GM21528 (cell line): Measurements from ENCODE around the gene TAGLN.
"Not testable (repeated sequence)": the region's sequence is repeated elsewhere in the genome, so short reads cannot be mapped to it uniquely, and the experiment has no call there.

Experiments
- ATAC-seq: cut with Tn5 transposase; IDR thresholded peaks from one replicate; pipeline ENCODE4 v1.9.1; 2021; ENCODE audit warnings: mild to moderate bottlenecking, moderate library complexity; ENCODE audit not compliant: unreplicated experiment, low FRiP score

Gene TAGLN

GRCh38 chr11:117195258-117195657, 3.9 kb upstream of the TAGLN start:
- no peak for ATAC-seq

- ATAC-seq, result no peak
Observed at GRCh38 chr11:117195761-117196160, 3.4 kb upstream of the TAGLN start.

- ATAC-seq, result no peak
Observed at GRCh38 chr11:117197006-117197405, 2.2 kb upstream of the TAGLN start.

DNA sequence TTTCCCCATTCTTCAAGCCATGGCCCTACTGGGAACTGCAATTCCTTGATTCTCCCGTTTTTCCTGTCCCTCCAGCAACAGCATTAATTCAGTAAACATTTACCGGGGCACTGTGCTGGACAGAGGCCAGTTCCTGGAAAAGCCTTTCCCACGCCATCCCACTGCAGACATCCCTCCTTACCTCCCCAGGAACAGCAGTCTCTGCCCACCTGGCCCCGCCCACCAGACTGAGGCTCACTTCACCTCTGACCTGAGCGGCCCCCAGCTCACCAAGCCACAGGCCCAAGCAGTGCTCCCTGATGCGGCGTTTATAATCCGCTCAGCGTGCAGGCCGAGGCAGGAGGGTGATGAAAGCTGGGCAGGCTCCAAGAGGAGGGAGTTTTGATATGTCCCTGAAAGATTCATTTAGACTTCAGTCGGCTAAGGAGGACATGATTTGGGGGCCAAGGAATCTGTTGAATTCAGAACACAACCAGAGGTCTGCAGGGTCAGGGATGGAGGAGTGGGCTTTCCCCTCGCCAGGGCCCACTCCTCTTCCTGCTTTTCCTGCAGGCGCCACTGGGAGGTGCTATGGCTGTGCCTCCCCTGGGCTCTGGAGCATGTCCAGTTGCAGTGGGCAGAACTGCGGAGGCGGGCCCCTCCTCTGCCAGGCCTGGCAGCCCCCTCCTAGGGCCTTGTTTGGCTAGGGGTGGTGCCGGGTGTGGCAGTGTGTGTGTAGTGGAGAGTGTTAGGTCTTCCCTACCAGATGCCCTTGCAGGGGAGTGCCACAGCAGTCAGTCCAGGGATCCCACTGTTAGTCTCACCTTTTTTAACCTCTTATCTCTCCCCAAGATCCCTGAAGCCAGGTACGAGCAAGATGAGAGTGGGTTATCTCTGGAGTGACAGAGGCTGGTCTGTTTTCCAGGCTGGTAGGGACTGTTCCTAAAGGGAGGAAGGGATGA, 1.4 kb upstream of the TAGLN start:
- no peak for ATAC-seq

- no peak for ATAC-seq
Observed at GRCh38 chr11:117198613-117199012, 557 bp upstream of the TAGLN start.

DNA sequence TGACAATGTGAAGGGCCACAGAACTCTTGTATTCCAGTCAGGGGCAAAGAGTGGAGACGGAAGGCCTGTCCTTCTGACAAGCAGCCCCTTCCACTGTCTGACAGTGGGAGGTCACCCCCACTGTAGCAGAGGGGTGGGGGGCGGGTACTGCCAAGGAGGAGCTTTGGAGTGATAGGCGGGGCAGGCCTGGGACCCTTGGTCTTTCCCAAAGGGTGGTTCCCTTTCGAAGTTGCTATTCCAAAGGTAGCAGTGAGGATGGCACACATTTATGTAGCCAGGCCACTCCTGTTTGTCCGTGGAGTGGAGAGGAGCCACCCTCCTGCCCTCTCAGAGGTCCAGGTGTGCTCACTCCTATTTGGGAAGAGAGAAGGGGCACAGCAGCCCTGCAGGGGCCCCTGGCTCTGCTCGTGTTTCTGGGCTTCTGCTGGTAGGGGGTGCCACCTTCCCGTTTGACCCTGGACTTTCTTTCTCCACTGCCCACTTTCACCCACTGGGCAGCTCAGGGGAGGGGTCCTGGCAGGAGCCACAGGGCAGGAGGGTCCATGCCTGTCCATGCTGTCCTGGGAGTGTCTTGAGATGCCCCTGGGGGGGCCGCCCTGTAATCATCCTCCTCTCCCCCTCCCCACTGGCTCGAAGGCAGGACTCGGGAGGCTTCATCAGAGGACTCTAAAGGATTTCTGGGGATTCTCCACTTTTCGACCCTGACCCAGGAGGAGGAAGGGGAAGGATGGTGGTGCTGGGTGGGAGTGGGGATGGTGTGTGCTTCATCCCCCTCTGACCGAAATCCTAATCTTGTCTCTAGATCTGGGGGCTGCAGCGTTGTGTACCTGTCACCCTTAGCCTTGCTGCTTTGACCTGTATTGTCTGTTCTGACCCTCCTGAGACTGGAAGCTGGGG, 994 bp downstream of the TAGLN start:
- ATAC-seq, result no peak

- ATAC-seq, result no peak
Observed at GRCh38 chr11:117200813-117201657, 1.9 kb downstream of the TAGLN start.

GRCh38 chr11:117201658-117202305, 2.6 kb downstream of the TAGLN start:
- ATAC-seq, result no peak

DNA sequence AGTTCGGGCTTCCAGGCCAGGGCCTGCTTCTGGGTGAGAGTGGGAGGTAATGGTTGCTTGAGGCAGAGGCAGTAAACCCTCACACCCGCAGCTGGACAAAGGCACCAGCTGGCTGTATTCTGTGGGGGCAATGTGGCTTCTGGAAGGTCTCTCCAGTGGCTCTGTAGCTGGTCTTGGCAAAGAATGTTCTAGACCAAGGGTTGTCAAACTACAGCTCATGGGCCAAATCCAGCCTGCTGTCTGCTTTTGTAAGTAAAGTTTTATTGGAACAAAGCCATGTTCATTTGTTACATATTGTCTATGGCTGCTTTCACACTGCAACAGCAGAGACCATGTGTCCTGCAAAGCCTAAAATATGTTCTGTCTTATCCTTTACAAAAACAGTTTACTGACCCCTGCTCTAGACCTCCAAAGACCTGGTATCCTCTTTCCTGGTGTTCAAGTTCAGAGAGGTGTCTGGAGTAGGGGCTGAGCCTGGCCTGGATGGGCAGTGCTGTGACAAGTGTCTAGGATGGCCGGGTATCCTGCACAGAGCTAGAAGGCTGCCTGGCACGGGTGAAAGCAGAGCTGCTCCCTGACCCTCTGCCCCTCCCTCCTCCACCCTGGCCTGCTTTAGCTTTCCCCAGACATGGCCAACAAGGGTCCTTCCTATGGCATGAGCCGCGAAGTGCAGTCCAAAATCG, 3.4 kb downstream of the TAGLN start:
- no peak for ATAC-seq

DNA sequence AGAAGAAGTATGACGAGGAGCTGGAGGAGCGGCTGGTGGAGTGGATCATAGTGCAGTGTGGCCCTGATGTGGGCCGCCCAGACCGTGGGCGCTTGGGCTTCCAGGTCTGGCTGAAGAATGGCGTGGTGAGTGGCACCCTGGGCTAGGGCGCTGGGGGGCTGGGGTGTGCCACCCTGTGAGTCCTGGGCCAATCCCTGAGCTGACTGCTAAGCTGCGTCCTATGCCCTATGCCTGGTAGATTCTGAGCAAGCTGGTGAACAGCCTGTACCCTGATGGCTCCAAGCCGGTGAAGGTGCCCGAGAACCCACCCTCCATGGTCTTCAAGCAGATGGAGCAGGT, 3.9 kb downstream of the TAGLN start:
- no peak for ATAC-seq

DNA sequence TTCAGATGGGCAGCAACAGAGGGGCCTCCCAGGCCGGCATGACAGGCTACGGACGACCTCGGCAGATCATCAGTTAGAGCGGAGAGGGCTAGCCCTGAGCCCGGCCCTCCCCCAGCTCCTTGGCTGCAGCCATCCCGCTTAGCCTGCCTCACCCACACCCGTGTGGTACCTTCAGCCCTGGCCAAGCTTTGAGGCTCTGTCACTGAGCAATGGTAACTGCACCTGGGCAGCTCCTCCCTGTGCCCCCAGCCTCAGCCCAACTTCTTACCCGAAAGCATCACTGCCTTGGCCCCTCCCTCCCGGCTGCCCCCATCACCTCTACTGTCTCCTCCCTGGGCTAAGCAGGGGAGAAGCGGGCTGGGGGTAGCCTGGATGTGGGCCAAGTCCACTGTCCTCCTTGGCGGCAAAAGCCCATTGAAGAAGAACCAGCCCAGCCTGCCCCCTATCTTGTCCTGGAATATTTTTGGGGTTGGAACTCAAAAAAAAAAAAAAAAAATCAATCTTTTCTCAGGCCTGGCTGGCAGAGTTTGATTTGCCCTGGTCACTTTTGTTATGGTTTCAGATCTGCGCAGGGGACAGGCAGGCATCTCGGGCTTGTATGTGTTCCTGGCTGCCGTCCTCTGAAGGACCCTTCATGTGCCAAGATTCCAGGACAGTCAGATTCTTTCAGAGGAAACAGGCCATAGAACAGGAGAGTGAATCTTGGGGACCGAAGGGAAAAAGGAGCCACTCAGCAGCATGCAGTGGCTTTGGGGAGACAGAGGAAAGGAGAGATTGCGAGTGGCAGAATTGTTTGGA, 5.3 kb downstream of the TAGLN start:
- no peak for ATAC-seq

GRCh38 chr11:117205211-117205818, 6.1 kb downstream of the TAGLN start:
- no peak for ATAC-seq

GRCh38 chr11:117206111-117206510, 6.9 kb downstream of the TAGLN start:
- ATAC-seq, result not testable (repeated sequence)

DNA sequence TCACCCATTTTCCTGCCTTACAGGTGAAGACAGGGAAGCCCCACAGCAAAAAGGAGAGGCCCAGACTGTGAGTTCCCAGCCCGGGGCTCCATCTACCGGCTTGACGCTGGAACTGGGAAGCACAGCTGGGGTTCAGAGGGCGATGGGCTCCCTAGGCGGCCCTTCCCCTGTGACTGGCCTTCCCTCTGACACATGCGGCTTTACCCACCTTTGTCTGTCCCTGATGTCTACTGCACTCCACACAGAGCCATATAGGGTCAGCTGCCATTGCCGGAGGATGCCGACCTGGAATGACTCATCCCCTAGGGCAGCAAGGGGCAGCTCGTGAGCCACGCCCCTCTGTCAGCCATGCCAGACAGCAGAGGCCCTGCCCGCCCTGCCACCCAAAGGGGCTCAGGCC, 7.7 kb downstream of the TAGLN start:
- not testable (repeated sequence) for ATAC-seq

DNA sequence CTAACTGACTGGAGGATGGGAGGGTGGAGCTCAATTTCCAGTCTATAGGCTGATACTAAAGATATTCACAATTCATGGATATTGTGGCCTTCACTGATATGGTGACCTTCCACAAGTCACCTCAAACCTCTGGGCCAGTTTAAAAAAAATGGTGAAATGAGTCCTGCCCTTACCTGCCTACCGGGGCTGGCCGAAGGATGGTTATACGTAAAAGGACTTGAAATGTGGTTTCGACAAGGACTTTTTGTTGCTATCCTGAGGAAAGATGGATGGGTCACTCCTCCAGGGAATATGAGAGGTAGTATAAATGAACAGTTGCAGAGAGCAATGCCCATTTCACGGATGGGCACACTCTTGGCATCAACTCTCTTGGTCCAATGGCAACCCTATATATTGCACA, 8.3 kb downstream of the TAGLN start:
- ATAC-seq, result not testable (repeated sequence)

GRCh38 chr11:117208710-117209109, 9.5 kb downstream of the TAGLN start:
- not testable (repeated sequence) for ATAC-seq

GRCh38 chr11:117209351-117210125, 10.4 kb downstream of the TAGLN start:
- ATAC-seq, result not testable (repeated sequence)
